NB4 (cell line): ENCODE data around the gene GFRA3.

Experiments used
- MAX ChIP-seq: IDR thresholded peaks from 2 replicates; pipeline ENCODE4 v1.6.1; 2011; ENCODE audit warnings: low read depth, low read length
- MYC ChIP-seq: IDR thresholded peaks from 2 replicates; pipeline ENCODE4 v1.6.1; 2011; ENCODE audit warnings: low read depth, low read length
- POLR2A ChIP-seq: IDR thresholded peaks from 2 replicates; pipeline ENCODE4 v1.6.1; 2011; ENCODE audit warnings: mild to moderate bottlenecking; ENCODE audit not compliant: insufficient read length; ENCODE audit errors: extremely low read depth
- TF ChIP-seq, protein P1 (sequence below): IDR thresholded peaks from one replicate; pipeline ENCODE4 v1.5.1; 2012; ENCODE audit warnings: low read depth, low read length

- TF ChIP-seq, protein P1, sequence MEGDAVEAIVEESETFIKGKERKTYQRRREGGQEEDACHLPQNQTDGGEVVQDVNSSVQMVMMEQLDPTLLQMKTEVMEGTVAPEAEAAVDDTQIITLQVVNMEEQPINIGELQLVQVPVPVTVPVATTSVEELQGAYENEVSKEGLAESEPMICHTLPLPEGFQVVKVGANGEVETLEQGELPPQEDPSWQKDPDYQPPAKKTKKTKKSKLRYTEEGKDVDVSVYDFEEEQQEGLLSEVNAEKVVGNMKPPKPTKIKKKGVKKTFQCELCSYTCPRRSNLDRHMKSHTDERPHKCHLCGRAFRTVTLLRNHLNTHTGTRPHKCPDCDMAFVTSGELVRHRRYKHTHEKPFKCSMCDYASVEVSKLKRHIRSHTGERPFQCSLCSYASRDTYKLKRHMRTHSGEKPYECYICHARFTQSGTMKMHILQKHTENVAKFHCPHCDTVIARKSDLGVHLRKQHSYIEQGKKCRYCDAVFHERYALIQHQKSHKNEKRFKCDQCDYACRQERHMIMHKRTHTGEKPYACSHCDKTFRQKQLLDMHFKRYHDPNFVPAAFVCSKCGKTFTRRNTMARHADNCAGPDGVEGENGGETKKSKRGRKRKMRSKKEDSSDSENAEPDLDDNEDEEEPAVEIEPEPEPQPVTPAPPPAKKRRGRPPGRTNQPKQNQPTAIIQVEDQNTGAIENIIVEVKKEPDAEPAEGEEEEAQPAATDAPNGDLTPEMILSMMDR: no peak
- peak; percentile 53 for TF ChIP-seq POLR2A
- TF ChIP-seq MAX: peak; percentile 14; the same call in 1 of the 2 replicates
- TF ChIP-seq MYC: peak; percentile 41; the same call in 1 of the 2 replicates
Observed at GRCh38 chr5:138241688-138242571, 32.5 kb downstream of the GFRA3 start.
